Sigmoid colon (tissue), 4 donors: ENCODE measurements around the gene ADORA2A.

Experiments
- POLR2A ChIP-seq, 2 donors: fragments of 450-650 bp; IDR thresholded peaks; one replicate each; pipeline ENCODE4 v1.6.1; 2016; ENCODE audit warnings: antibody characterized with exemption in 2 of 2, mild to moderate bottlenecking in 2 of 2, moderate library complexity in 2 of 2
- POLR2AphosphoS5 ChIP-seq, 4 donors: sonication (generic); formaldehyde crosslinking; IDR thresholded peaks; one replicate each; pipeline ENCODE4 v1.6.1; 2017; ENCODE audit warnings: antibody characterized with exemption in 4 of 4
- TF ChIP-seq, protein P1 (sequence below), 4 experiments: fragments of 450-650 bp in 3 of 4; fragments of 200-600 bp in 1 of 4; IDR thresholded peaks; one replicate each; pipeline ENCODE4 v1.5.1; 2016 to 2019; ENCODE audit warnings: antibody characterized with exemption in 4 of 4, mild to moderate bottlenecking in 3 of 4, moderate library complexity in 2 of 4

DNA sequence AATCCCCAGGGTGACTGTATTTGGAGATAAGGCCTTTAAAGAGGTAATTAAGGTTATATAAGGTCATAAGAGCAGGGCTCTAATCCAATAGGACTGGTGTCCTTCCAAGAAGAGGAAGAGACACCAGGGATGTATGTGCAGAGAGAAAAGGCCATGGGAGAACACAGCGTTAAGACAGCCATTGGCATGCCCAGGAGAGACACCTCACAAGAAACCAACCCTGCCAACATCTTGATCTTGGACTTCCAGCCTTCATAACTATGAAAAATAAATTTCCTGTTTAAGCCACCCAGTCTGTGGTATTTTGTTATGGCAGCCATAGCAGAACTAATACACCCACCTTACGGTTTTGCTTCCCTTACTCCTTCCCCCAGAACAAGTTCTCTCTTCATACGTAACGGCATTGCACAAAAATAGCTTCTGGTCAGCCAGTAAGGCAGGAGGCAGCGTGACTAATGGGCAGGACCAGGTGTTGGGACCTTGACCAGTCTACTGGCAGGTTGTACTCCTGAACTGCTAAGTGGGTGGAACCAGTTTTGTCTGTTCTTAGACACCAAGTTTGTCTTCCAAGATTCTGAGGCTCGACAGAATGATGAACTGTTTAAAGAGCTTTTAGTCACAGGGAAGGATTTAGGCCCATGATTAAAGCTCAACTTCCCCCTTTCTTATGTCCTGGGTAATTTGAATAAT, 35.8 kb downstream of the ADORA2A start:
- TF ChIP-seq, protein P1, sequence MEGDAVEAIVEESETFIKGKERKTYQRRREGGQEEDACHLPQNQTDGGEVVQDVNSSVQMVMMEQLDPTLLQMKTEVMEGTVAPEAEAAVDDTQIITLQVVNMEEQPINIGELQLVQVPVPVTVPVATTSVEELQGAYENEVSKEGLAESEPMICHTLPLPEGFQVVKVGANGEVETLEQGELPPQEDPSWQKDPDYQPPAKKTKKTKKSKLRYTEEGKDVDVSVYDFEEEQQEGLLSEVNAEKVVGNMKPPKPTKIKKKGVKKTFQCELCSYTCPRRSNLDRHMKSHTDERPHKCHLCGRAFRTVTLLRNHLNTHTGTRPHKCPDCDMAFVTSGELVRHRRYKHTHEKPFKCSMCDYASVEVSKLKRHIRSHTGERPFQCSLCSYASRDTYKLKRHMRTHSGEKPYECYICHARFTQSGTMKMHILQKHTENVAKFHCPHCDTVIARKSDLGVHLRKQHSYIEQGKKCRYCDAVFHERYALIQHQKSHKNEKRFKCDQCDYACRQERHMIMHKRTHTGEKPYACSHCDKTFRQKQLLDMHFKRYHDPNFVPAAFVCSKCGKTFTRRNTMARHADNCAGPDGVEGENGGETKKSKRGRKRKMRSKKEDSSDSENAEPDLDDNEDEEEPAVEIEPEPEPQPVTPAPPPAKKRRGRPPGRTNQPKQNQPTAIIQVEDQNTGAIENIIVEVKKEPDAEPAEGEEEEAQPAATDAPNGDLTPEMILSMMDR (IDR thresholded peaks at IDR 0.05), result no peak
- TF ChIP-seq POLR2A (IDR thresholded peaks at IDR 0.05), result no peak
- no peak for TF ChIP-seq POLR2AphosphoS5 (IDR thresholded peaks at IDR 0.05)
